ENCODE measurements around the gene ZNF77.
"Not testable (repeated sequence)": the region's sequence is repeated elsewhere in the genome, so short reads cannot be mapped to it uniquely, and the experiment has no call there.

ZNF77 gene

GRCh38 chr19:2906631-2907195 lies 38.1 kb downstream of the ZNF77 start:
- no peak for DNase-seq

DNA sequence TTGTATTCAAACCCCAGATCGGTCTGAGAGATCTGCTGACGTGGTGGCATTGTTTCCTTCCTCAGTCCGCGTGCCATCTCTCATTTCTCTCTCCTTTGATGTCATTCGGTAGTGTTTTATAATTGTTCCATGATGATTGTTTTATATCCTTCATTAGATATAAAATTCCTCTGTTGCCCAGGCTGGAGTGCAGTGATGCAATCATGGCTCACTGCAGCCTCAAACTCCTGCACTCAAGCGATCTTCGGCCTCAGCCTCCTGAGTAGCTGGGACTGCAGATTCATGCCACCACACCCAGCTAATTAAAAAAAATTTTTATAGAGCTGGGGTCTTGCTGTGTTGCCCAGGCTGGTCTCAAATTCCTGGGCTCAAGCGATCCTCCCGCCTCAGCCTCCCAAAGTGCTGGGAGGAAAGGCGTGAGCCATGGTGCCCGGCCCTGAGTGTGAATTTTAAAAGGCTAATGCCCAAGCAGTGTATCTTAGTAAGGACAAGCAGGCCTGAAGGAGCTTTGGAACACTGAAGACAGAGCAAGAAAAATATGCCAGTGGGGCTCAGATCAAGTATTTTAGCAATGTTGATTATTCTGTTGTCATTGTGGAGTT lies 38.8 kb downstream of the ZNF77 start:
- DNase-seq: no peak

GRCh38 chr19:2903326-2903725 lies 41.4 kb downstream of the ZNF77 start:
- DNase-seq: not testable (repeated sequence)

GRCh38 chr19:2902590-2903218 lies 42.1 kb downstream of the ZNF77 start:
- DNase-seq: no peak

GRCh38 chr19:2900296-2901252 lies 44.2 kb downstream of the ZNF77 start, which contains the start of gene ZNF57:
ZNF57 (plus strand) TSS chr19:2900928; CDS start chr19:2901046, 118 bp downstream.
- DNase-seq: peak; percentile 95

DNA sequence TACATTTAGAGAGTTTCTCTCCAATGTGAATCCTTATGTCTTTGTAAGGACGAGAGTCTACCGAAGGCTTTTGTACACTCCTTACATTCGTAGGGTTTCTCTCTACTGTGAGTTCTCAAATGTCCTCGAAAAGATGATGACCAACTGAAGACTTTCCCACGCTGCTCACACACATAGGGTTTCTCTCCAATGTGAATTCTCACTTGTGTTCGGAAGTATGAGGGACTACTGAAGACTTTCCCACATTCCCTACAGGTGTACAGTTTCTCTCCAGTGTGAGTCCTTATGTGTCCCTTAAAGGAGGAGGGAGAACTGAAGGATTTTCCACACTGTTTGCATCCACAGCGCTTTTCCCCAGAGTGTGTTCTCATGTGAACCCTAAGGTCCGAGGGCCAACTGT lies 48.1 kb downstream of the ZNF77 start:
- DNase-seq: no peak

- DNase-seq: not testable (repeated sequence)
These were observed 54.2 kb downstream of the ZNF77 start for GRCh38 chr19:2890531-2890930.

DNA sequence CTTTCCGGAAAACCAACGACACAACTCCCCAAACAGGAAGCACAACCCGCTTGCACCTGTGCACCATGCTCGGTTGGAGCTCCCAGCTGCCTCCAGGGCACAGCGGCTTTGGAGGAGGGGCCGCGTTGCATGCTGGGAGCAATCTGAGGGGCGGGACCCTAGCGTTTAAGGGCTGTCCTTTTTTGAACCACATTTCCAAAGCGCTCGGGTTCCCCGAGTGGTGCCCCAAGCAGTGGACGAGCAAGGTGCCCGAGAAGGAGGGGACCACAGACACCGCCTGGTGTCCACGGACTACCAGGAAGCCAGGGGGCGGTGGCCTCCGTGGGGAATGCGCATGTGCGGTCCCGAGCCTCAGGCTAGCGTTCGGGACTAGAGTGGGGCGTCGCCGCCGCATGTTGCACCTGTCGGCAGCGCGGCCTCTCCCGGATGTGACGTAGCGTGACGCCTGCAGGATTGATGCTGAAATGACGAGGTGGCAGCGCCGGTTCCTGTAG lies 56.0 kb downstream of the ZNF77 start:
- DNase-seq: peak; percentile 35

- DNase-seq: peak; percentile 25
These were observed 57.3 kb downstream of the ZNF77 start for GRCh38 chr19:2887391-2887914.

DNA sequence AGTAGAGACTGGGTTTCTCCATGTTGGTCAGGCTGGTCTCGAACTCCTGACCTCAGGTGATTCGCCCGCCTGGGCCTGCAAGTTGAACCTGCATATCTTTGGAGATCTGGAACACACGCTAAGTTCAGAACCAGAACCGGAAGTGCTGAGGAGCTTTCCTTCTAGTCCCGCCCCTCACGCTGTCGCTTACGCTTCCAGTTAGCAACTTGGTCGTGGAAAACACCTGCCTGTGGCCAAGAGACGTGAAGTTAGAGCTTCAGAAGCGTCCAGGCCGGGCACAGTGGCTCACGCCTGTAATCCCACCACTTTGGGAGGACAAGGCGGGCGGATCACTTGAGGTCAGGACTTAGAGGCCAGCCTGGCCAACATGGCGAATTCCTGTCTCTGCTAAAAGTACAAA lies 59.0 kb downstream of the ZNF77 start:
- no peak for DNase-seq

DNA sequence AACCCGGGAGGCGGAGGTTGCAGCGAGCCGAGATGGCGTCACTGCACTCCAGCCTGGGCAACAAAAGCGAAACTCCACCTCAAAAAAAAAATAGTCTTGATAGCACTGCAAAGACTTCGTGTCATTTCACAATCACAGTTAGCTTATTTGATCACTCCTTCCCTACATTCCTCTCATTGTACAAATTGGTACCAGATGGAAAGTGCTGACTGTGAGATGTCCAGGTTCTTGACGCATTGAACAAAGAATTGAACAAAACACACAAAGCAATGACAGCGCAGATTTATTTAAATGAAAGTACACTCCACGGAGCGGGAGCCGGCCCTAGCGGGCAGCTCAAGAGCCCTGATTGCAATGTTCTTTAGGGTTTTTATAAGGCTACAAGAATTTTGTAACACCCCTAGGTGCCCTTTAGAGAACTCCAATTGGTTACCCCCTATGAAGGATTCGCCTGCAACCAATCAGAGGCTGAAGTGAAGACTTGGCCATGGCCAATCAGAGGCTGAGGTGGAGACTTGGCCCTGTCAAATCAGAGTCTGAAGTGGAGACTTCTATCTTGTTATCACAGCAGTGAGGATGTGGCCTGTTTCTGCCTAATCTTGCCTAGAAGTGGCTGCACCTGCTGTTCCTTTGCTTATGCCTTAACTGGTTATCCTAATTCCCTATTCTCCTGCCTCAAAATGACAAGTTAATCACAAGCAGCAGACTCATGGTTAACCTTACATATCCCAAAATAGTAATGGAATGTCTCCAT lies 60.9 kb downstream of the ZNF77 start:
- DNase-seq: no peak

All from activated T-cell treated with anti-CD3 and anti-CD28 coated beads, Interleukin-2, amount 50 U/mL, for 1 hour (primary cell).